GM08714 (cell line): Measurements from ENCODE around the gene RGS6.

Source experiments
- H3K4me3 ChIP-seq: fragments of 200-500 bp; sonication (Bioruptor generic); 2 replicates; pipeline ENCODE4 v1.5.1; 2014; ENCODE audit warnings: mild to moderate bottlenecking, low read length, inconsistent platforms
- ZNF274 ChIP-seq: IDR thresholded peaks from 2 replicates; pipeline ENCODE4 v1.6.1; 2012; ENCODE audit warnings: mild to moderate bottlenecking, low read depth, low read length

RGS6 gene

GRCh38 chr14:72118841-72119240 is 186.6 kb downstream of the RGS6 start:
- no peak overlapping the region for H3K4me3 ChIP-seq
- TF ChIP-seq ZNF274, result no peak

- TF ChIP-seq ZNF274, result no peak
- H3K4me3 ChIP-seq, result no peak overlapping the region
Observed at GRCh38 chr14:72120315-72120714, 188.1 kb downstream of the RGS6 start.

- no peak for TF ChIP-seq ZNF274
- H3K4me3 ChIP-seq, result no peak overlapping the region
Observed at GRCh38 chr14:72123755-72124154, 191.5 kb downstream of the RGS6 start.

- TF ChIP-seq ZNF274, result no peak
- H3K4me3 ChIP-seq, result no peak overlapping the region
Observed at GRCh38 chr14:72124171-72124570, 191.9 kb downstream of the RGS6 start.

GRCh38 chr14:72126091-72126490 is 193.9 kb downstream of the RGS6 start:
- TF ChIP-seq ZNF274, result no peak
- no peak overlapping the region for H3K4me3 ChIP-seq

- no peak overlapping the region for H3K4me3 ChIP-seq
- TF ChIP-seq ZNF274, result no peak
Observed at GRCh38 chr14:72126561-72126960, 194.3 kb downstream of the RGS6 start.

- no peak for TF ChIP-seq ZNF274
Observed at GRCh38 chr14:72128629-72129028, 196.4 kb downstream of the RGS6 start.

GRCh38 chr14:72129291-72129690 is 197.1 kb downstream of the RGS6 start:
- H3K4me3 ChIP-seq, result no peak overlapping the region
- TF ChIP-seq ZNF274, result no peak

More at GRCh38 chr14:72128629-72129028, 196.4 kb downstream of the RGS6 start:
- no peak overlapping the region for H3K4me3 ChIP-seq

- no peak overlapping the region for H3K4me3 ChIP-seq
- TF ChIP-seq ZNF274, result no peak
Observed at GRCh38 chr14:72141084-72141483, 208.9 kb downstream of the RGS6 start.

GRCh38 chr14:72142328-72142727 is 210.1 kb downstream of the RGS6 start:
- no peak for TF ChIP-seq ZNF274
- no peak overlapping the region for H3K4me3 ChIP-seq

- TF ChIP-seq ZNF274, result no peak
- H3K4me3 ChIP-seq, result no peak overlapping the region
Observed at GRCh38 chr14:72146241-72146640, 214.0 kb downstream of the RGS6 start.

GRCh38 chr14:72154645-72155378 is 222.6 kb downstream of the RGS6 start:
- H3K4me3 ChIP-seq, result no peak overlapping the region
- TF ChIP-seq ZNF274, result no peak

GRCh38 chr14:72155379-72155993 is 223.3 kb downstream of the RGS6 start:
- TF ChIP-seq ZNF274, result no peak
- H3K4me3 ChIP-seq, result no peak overlapping the region

GRCh38 chr14:72164420-72165228 is 232.4 kb downstream of the RGS6 start:
- TF ChIP-seq ZNF274, result no peak
- H3K4me3 ChIP-seq, result no peak overlapping the region
